ENCODE results near the gene GNMT. TPM values are rescaled to one million over a fixed set of nuclear protein-coding genes. Genes with fewer than 3 reads are reported as not detected.

GNMT gene
- total and polyA plus RNA-seq, 2 donors (not counting 1 experiment from before 2014, with no cell fraction given): 2.0 to 5.9 TPM

GRCh38 chr6:42942444-42942843 is 18.1 kb upstream of the GNMT start:
- Histone ChIP-seq H3K36me3 (replicated peaks in 1 of 2; ENCODE audit: control extremely low read depth in 1 of 2, control insufficient read depth in 1 of 2, extremely low read depth in 1 of 2, insufficient read depth in 2 of 2, low read length in 1 of 2) (peaks cover 4 to 66% of the 10 kb centered on the region in 2 experiments), H3K9ac (ENCODE audit: low read length) (no peak overlapping the region), H3K4me2 (replicated peaks; ENCODE audit: low read depth, low read length, poor library complexity, severe bottlenecking) (no peak overlapping the region), H3K27me3 (replicated peaks in 1 of 4; ENCODE audit: control extremely low read depth in 1 of 4, control insufficient read depth in 3 of 4, insufficient read depth in 4 of 4, low read length in 3 of 4) (no peaks in the 10 kb centered on the region), H4K20me1 (ENCODE audit: control insufficient read depth, insufficient read depth, low read length, poor library complexity, severe bottlenecking) (peaks cover 31% of the 10 kb centered on the region), H3K79me2 (ENCODE audit: control insufficient read depth, insufficient read depth, low read length) (peaks cover 19% of the 10 kb centered on the region), H2AFZ (ENCODE audit: insufficient read depth, low read depth, low read length, poor library complexity, severe bottlenecking) (no peak overlapping the region), H3K4me1 (ENCODE audit: control insufficient read depth in 2 of 2, insufficient read depth in 2 of 2, low read length in 2 of 2) (no peaks in the 10 kb centered on the region), H3K27ac (ENCODE audit: low read length in 2 of 2) (peak overlapping the region in 1 of 2 donors; percentile 48), H3K4me3 (ENCODE audit: control extremely low read depth in 1 of 5, extremely low read depth in 1 of 5, insufficient read depth in 1 of 5, low read depth in 2 of 5, low read length in 4 of 5) (no peak overlapping the region), H3K9me3 (ENCODE audit: control extremely low read depth in 1 of 3, control insufficient read depth in 2 of 3, insufficient read depth in 1 of 3, low read length in 2 of 3) (no peaks in the 10 kb centered on the region)
- Mint-ChIP-seq H3K4me3 (no peak overlapping the region), H3K27me3 (no peaks in the 10 kb centered on the region), H3K27ac (no peak overlapping the region), H3K4me1 (peaks cover 9% of the 10 kb centered on the region), H3K9me3 (ENCODE audit: insufficient read depth) (no peaks in the 10 kb centered on the region)
- intact Hi-C loops (cut with micrococcal nuclease): no loop called here
- POLR2A ChIA-PET: interaction anchor here (0.5 kb wide), 1 partner anchor 8 kb away, joined by 3 read pairs; no protein-coding TSS in a partner anchor
- no peak for TF ChIP-seq CTCF (IDR thresholded peaks at IDR 0.05)
- TF ChIP-seq EZH2 (IDR thresholded peaks at IDR 0.05; ENCODE audit: borderline replicate concordance, insufficient read depth, low read depth, low read length, poor library complexity, severe bottlenecking): no peak
- DNase-seq: no peak
- WGBS (ENCODE audit: insufficient coverage): 100% methylated on average over 2 of the region's 7 CpGs
- no peak for ATAC-seq (ENCODE audit: low read depth)
- CTCF ChIA-PET: no interaction called here

- Histone ChIP-seq H3K79me2 (ENCODE audit: control insufficient read depth, insufficient read depth, low read length) (no peaks in the 10 kb centered on the region), H3K4me1 (ENCODE audit: control insufficient read depth in 2 of 2, insufficient read depth in 2 of 2, low read length in 2 of 2) (no peaks in the 10 kb centered on the region), H4K20me1 (ENCODE audit: control insufficient read depth, insufficient read depth, low read length, poor library complexity, severe bottlenecking) (no peaks in the 10 kb centered on the region), H3K36me3 (replicated peaks in 1 of 2; ENCODE audit: control extremely low read depth in 1 of 2, control insufficient read depth in 1 of 2, extremely low read depth in 1 of 2, insufficient read depth in 2 of 2, low read length in 1 of 2) (peaks cover 4 to 38% of the 10 kb centered on the region in 2 experiments), H3K4me3 (ENCODE audit: control extremely low read depth in 1 of 5, extremely low read depth in 1 of 5, insufficient read depth in 1 of 5, low read depth in 2 of 5, low read length in 4 of 5) (no peak overlapping the region), H3K4me2 (replicated peaks; ENCODE audit: low read depth, low read length, poor library complexity, severe bottlenecking) (no peak overlapping the region), H3K9ac (ENCODE audit: low read length) (no peak overlapping the region), H3K27ac (ENCODE audit: low read length in 2 of 2) (no peak overlapping the region), H2AFZ (ENCODE audit: insufficient read depth, low read depth, low read length, poor library complexity, severe bottlenecking) (no peak overlapping the region), H3K27me3 (replicated peaks in 1 of 4; ENCODE audit: control extremely low read depth in 1 of 4, control insufficient read depth in 3 of 4, insufficient read depth in 4 of 4, low read length in 3 of 4) (no peaks in the 10 kb centered on the region), H3K9me3 (ENCODE audit: control extremely low read depth in 1 of 3, control insufficient read depth in 2 of 3, insufficient read depth in 1 of 3, low read length in 2 of 3) (no peaks in the 10 kb centered on the region)
- H3K27me3 Mint-ChIP-seq: no peaks in the 10 kb centered on the region
- ATAC-seq (ENCODE audit: low read depth) (no peak), DNase-seq (no peak)
- TF ChIP-seq EZH2 (IDR thresholded peaks at IDR 0.05; ENCODE audit: borderline replicate concordance, insufficient read depth, low read depth, low read length, poor library complexity, severe bottlenecking): no peak
- no peak for TF ChIP-seq CTCF (IDR thresholded peaks at IDR 0.05)
- intact Hi-C loops (cut with micrococcal nuclease): no loop called here
- ChIA-PET POLR2A (interaction anchor here (0.7 kb wide), 1 partner anchor 220 kb away, joined by 5 read pairs; no protein-coding TSS in a partner anchor), CTCF (no interaction called here)
- H3K4me3 Mint-ChIP-seq: no peak overlapping the region
- H3K27ac Mint-ChIP-seq: no peak overlapping the region
- no peaks in the 10 kb centered on the region for H3K9me3 Mint-ChIP-seq (ENCODE audit: insufficient read depth)
- H3K4me1 Mint-ChIP-seq: no peaks in the 10 kb centered on the region
Observed at GRCh38 chr6:42947950-42948349, 12.6 kb upstream of the GNMT start.
